ENCODE data around the gene PDIA6. TPM values are rescaled to one million over a fixed set of nuclear protein-coding genes. Genes with fewer than 3 reads are reported as not detected.

Gene PDIA6
- total RNA-seq, 1 experiment from 2014 or later, result 384 TPM

DNA sequence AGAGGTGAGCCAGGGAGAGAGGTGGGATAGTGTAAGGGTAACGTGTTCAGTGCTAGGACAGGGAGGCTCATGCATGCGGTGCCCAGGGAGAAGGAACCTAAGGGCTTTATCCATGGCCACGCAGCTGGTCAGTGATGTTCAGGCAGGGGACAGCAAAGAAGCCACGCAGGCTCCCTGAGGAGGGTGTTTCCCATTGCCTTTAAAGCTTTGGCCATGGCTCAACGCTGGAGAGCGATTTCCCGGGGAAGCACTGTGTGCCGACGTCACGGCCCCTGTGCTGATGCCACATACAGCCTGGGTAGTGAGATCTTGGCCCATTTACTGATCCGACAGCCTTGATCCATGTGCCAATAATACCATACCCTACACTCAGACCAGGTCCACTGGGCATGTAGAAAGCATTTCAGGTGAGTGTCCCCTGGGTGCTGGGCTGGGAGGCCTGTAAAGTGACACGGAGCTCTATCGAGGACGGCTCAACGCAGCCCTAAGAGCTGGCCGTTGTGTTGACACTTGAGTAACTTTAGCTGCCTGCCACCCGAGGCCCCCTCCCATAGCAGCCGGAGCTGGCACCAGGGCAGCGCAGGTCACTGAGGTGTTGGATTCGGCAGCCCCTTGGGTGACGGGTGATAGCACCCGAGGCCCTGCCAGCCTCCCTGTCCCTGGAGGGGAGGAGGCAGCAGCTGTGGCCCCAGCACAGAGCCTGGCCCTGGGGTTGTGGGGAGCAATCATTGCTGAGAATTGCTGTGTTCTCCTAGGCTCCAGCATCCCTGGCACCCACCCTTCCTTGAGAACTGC is 41.4 kb downstream of the PDIA6 start:
- ChIA-PET CTCF (no interaction called here), POLR2A (no interaction called here)
- intact Hi-C loops (cut with micrococcal nuclease; ENCODE audit: unreplicated experiment), result no loop called here
- no peak overlapping the region for H3K4me3 Mint-ChIP-seq (ENCODE audit: unreplicated experiment)
- no peak for TF ChIP-seq CTCF (IDR thresholded peaks at IDR 0.05; ENCODE audit: insufficient read depth in 1 of 2, low read depth in 1 of 2, low read length in 1 of 2, severe bottlenecking in 1 of 2, unreplicated experiment in 1 of 2)
- no peaks in the 10 kb centered on the region for H3K27me3 Mint-ChIP-seq (ENCODE audit: insufficient read depth, unreplicated experiment)
- Histone ChIP-seq H3K36me3 (ENCODE audit: control insufficient read depth, insufficient read depth, low read length) (no peaks in the 10 kb centered on the region), H3K9me3 (no peaks in the 10 kb centered on the region), H3K4me3 (ENCODE audit: low read depth, low read length) (no peak overlapping the region), H3K4me1 (peaks cover 11% of the 10 kb centered on the region), H3K27me3 (replicated peaks; ENCODE audit: control insufficient read depth, insufficient read depth, low read length) (no peaks in the 10 kb centered on the region)
- H3K27ac Mint-ChIP-seq (ENCODE audit: unreplicated experiment), result no peak overlapping the region
- BruUV-seq (replicated peaks), result no TSS peak
- H3K4me1 Mint-ChIP-seq (ENCODE audit: low read depth, unreplicated experiment), result peaks cover 5% of the 10 kb centered on the region
- DNase-seq, result no peak
- peaks cover 8% of the 10 kb centered on the region for H3K36me3 Mint-ChIP-seq (ENCODE audit: insufficient read depth, unreplicated experiment)
- H3K9me3 Mint-ChIP-seq (ENCODE audit: unreplicated experiment), result no peaks in the 10 kb centered on the region

GRCh38 chr2:10768063-10768507 is 44.5 kb downstream of the PDIA6 start:
- Histone ChIP-seq H3K4me1 (peaks cover 21% of the 10 kb centered on the region), H3K4me3 (ENCODE audit: low read depth, low read length) (no peak overlapping the region), H3K36me3 (ENCODE audit: control insufficient read depth, insufficient read depth, low read length) (no peaks in the 10 kb centered on the region), H3K9me3 (no peaks in the 10 kb centered on the region), H3K27me3 (replicated peaks; ENCODE audit: control insufficient read depth, insufficient read depth, low read length) (no peaks in the 10 kb centered on the region)
- ChIA-PET POLR2A (no interaction called here), CTCF (no interaction called here)
- BruUV-seq (replicated peaks), result no TSS peak
- TF ChIP-seq CTCF (IDR thresholded peaks at IDR 0.05; ENCODE audit: insufficient read depth in 1 of 2, low read depth in 1 of 2, low read length in 1 of 2, severe bottlenecking in 1 of 2, unreplicated experiment in 1 of 2), result no peak
- H3K36me3 Mint-ChIP-seq (ENCODE audit: insufficient read depth, unreplicated experiment), result no peaks in the 10 kb centered on the region
- H3K4me3 Mint-ChIP-seq (ENCODE audit: unreplicated experiment), result no peak overlapping the region
- H3K9me3 Mint-ChIP-seq (ENCODE audit: unreplicated experiment), result no peaks in the 10 kb centered on the region
- H3K4me1 Mint-ChIP-seq (ENCODE audit: low read depth, unreplicated experiment), result peaks cover 13% of the 10 kb centered on the region
- intact Hi-C loops (cut with micrococcal nuclease; ENCODE audit: unreplicated experiment), result no loop called here
- no peak overlapping the region for H3K27ac Mint-ChIP-seq (ENCODE audit: unreplicated experiment)
- no peaks in the 10 kb centered on the region for H3K27me3 Mint-ChIP-seq (ENCODE audit: insufficient read depth, unreplicated experiment)
- DNase-seq, result no peak

GRCh38 chr2:10765914-10766313 is 46.7 kb downstream of the PDIA6 start:
- no peak overlapping the region for H3K4me3 Mint-ChIP-seq (ENCODE audit: unreplicated experiment)
- Histone ChIP-seq H3K9me3 (no peaks in the 10 kb centered on the region), H3K27me3 (replicated peaks; ENCODE audit: control insufficient read depth, insufficient read depth, low read length) (no peaks in the 10 kb centered on the region), H3K36me3 (ENCODE audit: control insufficient read depth, insufficient read depth, low read length) (no peaks in the 10 kb centered on the region), H3K4me1 (peaks cover 22% of the 10 kb centered on the region), H3K4me3 (ENCODE audit: low read depth, low read length) (no peak overlapping the region)
- no peak for DNase-seq
- POLR2A ChIA-PET, result no interaction called here
- H3K27ac Mint-ChIP-seq (ENCODE audit: unreplicated experiment), result peak overlapping the region; percentile 99
- H3K4me1 Mint-ChIP-seq (ENCODE audit: low read depth, unreplicated experiment), result peaks cover 15% of the 10 kb centered on the region
- intact Hi-C loops (cut with micrococcal nuclease; ENCODE audit: unreplicated experiment), result loop anchor here (1.0 kb wide), 2 partner anchors 14 to 57 kb away; no protein-coding TSS in a partner anchor
- no peaks in the 10 kb centered on the region for H3K27me3 Mint-ChIP-seq (ENCODE audit: insufficient read depth, unreplicated experiment)
- no peaks in the 10 kb centered on the region for H3K36me3 Mint-ChIP-seq (ENCODE audit: insufficient read depth, unreplicated experiment)
- TF ChIP-seq CTCF (IDR thresholded peaks at IDR 0.05; ENCODE audit: insufficient read depth in 1 of 2, low read depth in 1 of 2, low read length in 1 of 2, severe bottlenecking in 1 of 2, unreplicated experiment in 1 of 2), result no peak
- H3K9me3 Mint-ChIP-seq (ENCODE audit: unreplicated experiment), result no peaks in the 10 kb centered on the region
- CTCF ChIA-PET, result interaction anchor here (0.9 kb wide), 1 partner anchor 70 kb away, joined by 3 read pairs; no protein-coding TSS in a partner anchor
- TSS peak; percentile 68 for BruUV-seq (replicated peaks)

All from Caco-2 (cell line).